Activated T-cell treated with anti-CD3 and anti-CD28 coated beads, Interleukin-2, amount 50 U/mL, for 72 hours (primary cell): ENCODE results near the gene KCNQ1. TPM values are rescaled to one million over a fixed set of nuclear protein-coding genes. Genes with fewer than 3 reads are reported as not detected.

Experiments
- ATAC-seq, 2 donors: fragments of 150-1000 bp; cut with Tn5 transposase; replicated peaks in 1 of 2; 2 replicates each; pipeline ENCODE4 v1.10.0; 2021; ENCODE audit warnings: moderate library complexity in 2 of 2, mild to moderate bottlenecking in 1 of 2
- DNase-seq, 2 donors: peaks; one replicate each; pipeline ENCODE4 v3.0.0; 2021 to 2022; ENCODE audit warnings: mixed read lengths in 1 of 2
- H3K27ac Mint-ChIP-seq: one replicate; pipeline ENCODE4 v1.8.0; 2022; ENCODE audit warnings: mild to moderate bottlenecking, moderate library complexity, mixed read lengths
- H3K27me3 Mint-ChIP-seq: one replicate; pipeline ENCODE4 v1.8.0; 2022; ENCODE audit warnings: low read depth, mixed read lengths
- H3K36me3 Mint-ChIP-seq, 2 donors: one replicate each; pipeline ENCODE4 v1.8.0; 2022; ENCODE audit warnings: mixed read lengths in 2 of 2, mild to moderate bottlenecking in 1 of 2; ENCODE audit not compliant: insufficient read depth in 2 of 2
- H3K4me1 Mint-ChIP-seq: one replicate; pipeline ENCODE4 v1.8.0; 2022; ENCODE audit warnings: low read depth, mixed read lengths
- H3K4me3 Mint-ChIP-seq, 2 donors: one replicate each; pipeline ENCODE4 v1.8.0; 2022; ENCODE audit warnings: mild to moderate bottlenecking in 2 of 2, mixed read lengths in 2 of 2, moderate library complexity in 2 of 2
- H3K9me3 Mint-ChIP-seq, 2 donors: one replicate each; pipeline ENCODE4 v1.8.0; 2022; ENCODE audit warnings: mixed read lengths in 2 of 2
- total RNA-seq, 2 donors: library from RNA; stranded (reverse); gene quantifications; one replicate each; pipeline ENCODE4 v1.2.3, GENCODE V29; 2022

KCNQ1 gene
- total RNA-seq, 2 donors from 2014 or later, result 11.4 TPM

- DNase-seq (no peak), ATAC-seq (no peak)
- Mint-ChIP-seq H3K9me3 (peaks cover 25 to 29% of the 10 kb centered on the region in 2 donors), H3K36me3 (peaks cover 32 to 42% of the 10 kb centered on the region in 2 donors), H3K27me3 (no peaks in the 10 kb centered on the region), H3K27ac (no peak overlapping the region), H3K4me3 (no peak overlapping the region), H3K4me1 (no peaks in the 10 kb centered on the region)
These were observed 53.9 kb downstream of the KCNQ1 start for GRCh38 chr11:2498750-2499149.

- Mint-ChIP-seq H3K36me3 (no peaks in the 10 kb centered on the region), H3K27ac (no peak overlapping the region), H3K4me1 (no peaks in the 10 kb centered on the region), H3K9me3 (no peaks in the 10 kb centered on the region), H3K4me3 (no peak overlapping the region), H3K27me3 (no peaks in the 10 kb centered on the region)
- ATAC-seq (no peak), DNase-seq (no peak)
These were observed 62.5 kb downstream of the KCNQ1 start for GRCh38 chr11:2507212-2507901.

- no peaks in the 10 kb centered on the region for H3K4me1 Mint-ChIP-seq
- ATAC-seq, result no peak
- DNase-seq, result no peak
- H3K27me3 Mint-ChIP-seq, result no peaks in the 10 kb centered on the region
- H3K4me3 Mint-ChIP-seq, result no peak overlapping the region
- H3K36me3 Mint-ChIP-seq, result no peaks in the 10 kb centered on the region
- no peak overlapping the region for H3K27ac Mint-ChIP-seq
- no peaks in the 10 kb centered on the region for H3K9me3 Mint-ChIP-seq
These were observed 63.3 kb downstream of the KCNQ1 start for GRCh38 chr11:2507945-2508749.

- DNase-seq (no peak), ATAC-seq (no peak)
- Mint-ChIP-seq H3K4me1 (no peaks in the 10 kb centered on the region), H3K36me3 (no peaks in the 10 kb centered on the region), H3K27me3 (no peaks in the 10 kb centered on the region), H3K9me3 (no peaks in the 10 kb centered on the region), H3K27ac (no peak overlapping the region), H3K4me3 (no peak overlapping the region)
These were observed 64.0 kb downstream of the KCNQ1 start for GRCh38 chr11:2508793-2509192.

- Mint-ChIP-seq H3K27ac (no peak overlapping the region), H3K4me1 (no peaks in the 10 kb centered on the region), H3K27me3 (no peaks in the 10 kb centered on the region), H3K4me3 (no peak overlapping the region), H3K36me3 (no peaks in the 10 kb centered on the region), H3K9me3 (no peaks in the 10 kb centered on the region)
- no peak for DNase-seq
- ATAC-seq, result no peak
These were observed 64.7 kb downstream of the KCNQ1 start for GRCh38 chr11:2509481-2510001.

GRCh38 chr11:2510626-2511402, 66.0 kb downstream of the KCNQ1 start:
- H3K27ac Mint-ChIP-seq, result no peak overlapping the region
- ATAC-seq, result no peak

GRCh38 chr11:2511421-2512369, 66.9 kb downstream of the KCNQ1 start:
- no peaks in the 10 kb centered on the region for H3K4me1 Mint-ChIP-seq
- H3K36me3 Mint-ChIP-seq, result no peaks in the 10 kb centered on the region
- H3K9me3 Mint-ChIP-seq, result no peaks in the 10 kb centered on the region
- DNase-seq (no peak), ATAC-seq (no peak)
- H3K27ac Mint-ChIP-seq, result no peak overlapping the region
- H3K27me3 Mint-ChIP-seq, result no peaks in the 10 kb centered on the region
- H3K4me3 Mint-ChIP-seq, result no peak overlapping the region

More at GRCh38 chr11:2510626-2511402, 66.0 kb downstream of the KCNQ1 start:
- Mint-ChIP-seq H3K36me3 (no peaks in the 10 kb centered on the region), H3K27me3 (no peaks in the 10 kb centered on the region), H3K4me1 (no peaks in the 10 kb centered on the region), H3K4me3 (no peak overlapping the region), H3K9me3 (no peaks in the 10 kb centered on the region)
- DNase-seq, result no peak

- H3K4me3 Mint-ChIP-seq, result no peak overlapping the region
- no peaks in the 10 kb centered on the region for H3K4me1 Mint-ChIP-seq
- no peak overlapping the region for H3K27ac Mint-ChIP-seq
- no peaks in the 10 kb centered on the region for H3K9me3 Mint-ChIP-seq
- H3K36me3 Mint-ChIP-seq, result no peaks in the 10 kb centered on the region
- no peaks in the 10 kb centered on the region for H3K27me3 Mint-ChIP-seq
- DNase-seq (no peak), ATAC-seq (no peak)
These were observed 67.9 kb downstream of the KCNQ1 start for GRCh38 chr11:2512431-2513407.

GRCh38 chr11:2513441-2513840, 68.6 kb downstream of the KCNQ1 start:
- Mint-ChIP-seq H3K9me3 (no peaks in the 10 kb centered on the region), H3K4me1 (no peaks in the 10 kb centered on the region), H3K36me3 (no peaks in the 10 kb centered on the region), H3K27me3 (no peaks in the 10 kb centered on the region), H3K27ac (no peak overlapping the region), H3K4me3 (no peak overlapping the region)
- DNase-seq (no peak), ATAC-seq (no peak)

GRCh38 chr11:2515401-2516275, 70.8 kb downstream of the KCNQ1 start:
- ATAC-seq (no peak), DNase-seq (no peak)
- H3K36me3 Mint-ChIP-seq, result no peaks in the 10 kb centered on the region
- no peak overlapping the region for H3K27ac Mint-ChIP-seq
- no peaks in the 10 kb centered on the region for H3K9me3 Mint-ChIP-seq
- no peaks in the 10 kb centered on the region for H3K4me1 Mint-ChIP-seq
- H3K27me3 Mint-ChIP-seq, result no peaks in the 10 kb centered on the region
- H3K4me3 Mint-ChIP-seq, result no peak overlapping the region
